ENCODE measurements around the gene ARHGAP5.

ARHGAP5 gene

GRCh38 chr14:32185097-32185496, 108.0 kb downstream of the ARHGAP5 start:
- DNase-seq: no peak

- no peak for DNase-seq
These were observed 109.1 kb downstream of the ARHGAP5 start for GRCh38 chr14:32186248-32186647.

GRCh38 chr14:32189811-32190210, 112.7 kb downstream of the ARHGAP5 start:
- DNase-seq: no peak

DNA sequence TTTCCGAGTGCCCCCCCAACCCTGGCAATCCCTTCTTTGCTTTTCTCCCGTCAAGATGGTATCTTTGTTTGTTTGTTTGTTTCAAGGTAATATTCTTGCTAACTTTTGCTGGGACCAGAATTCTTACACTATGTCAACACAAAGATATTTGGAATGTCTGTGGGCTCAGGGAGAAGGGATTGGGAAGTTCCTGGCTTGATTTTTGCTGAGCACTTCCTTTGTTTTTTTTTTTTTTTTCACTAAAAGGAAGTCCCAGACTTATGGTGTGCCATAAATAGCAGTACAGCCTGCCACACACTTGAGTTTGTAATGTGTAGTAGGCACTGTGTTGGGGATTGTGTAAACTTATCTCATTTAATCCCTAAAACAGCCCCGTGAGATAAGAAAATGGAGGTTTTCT, 113.6 kb downstream of the ARHGAP5 start:
- no peak for DNase-seq

- no peak for DNase-seq
These were observed 115.7 kb downstream of the ARHGAP5 start for GRCh38 chr14:32192712-32193373.

DNA sequence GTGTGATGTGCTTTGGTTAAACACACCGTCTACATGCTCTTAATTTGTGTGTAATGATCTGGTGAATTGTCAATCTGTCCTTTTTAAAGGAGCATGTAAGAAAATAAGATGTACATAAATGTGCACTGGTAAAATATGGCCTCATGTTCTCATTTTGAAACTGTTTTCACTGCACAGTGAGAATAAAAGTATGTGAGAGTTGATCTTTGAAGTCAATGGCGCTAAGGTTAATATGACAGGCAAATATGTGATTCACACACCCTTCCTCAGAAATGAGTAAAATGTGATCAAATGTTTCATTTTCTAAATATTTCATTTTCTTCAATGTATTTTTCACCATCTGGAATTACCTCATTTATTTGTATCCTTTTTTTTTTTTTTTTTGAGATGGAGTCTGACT, 116.4 kb downstream of the ARHGAP5 start:
- DNase-seq: no peak

DNA sequence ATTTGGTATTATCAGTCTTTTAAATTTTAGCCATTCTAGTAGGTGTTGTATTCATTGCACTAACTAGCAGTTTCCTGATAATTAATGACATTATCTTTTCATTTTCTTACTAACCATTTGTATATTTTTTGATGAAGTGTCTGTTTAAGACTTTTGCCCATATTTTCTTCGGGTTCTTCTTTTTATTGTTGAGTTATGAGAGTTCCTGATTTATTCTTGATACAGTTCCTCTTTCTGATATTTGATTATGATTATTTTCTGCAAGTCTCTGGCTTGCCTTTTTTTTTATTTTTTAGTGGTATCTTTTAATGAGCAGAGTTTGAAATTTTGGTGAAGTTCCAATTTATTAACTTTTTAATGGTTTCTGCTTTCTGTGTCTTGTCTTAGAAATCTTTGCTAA, 118.5 kb downstream of the ARHGAP5 start:
- DNase-seq: no peak

DNA sequence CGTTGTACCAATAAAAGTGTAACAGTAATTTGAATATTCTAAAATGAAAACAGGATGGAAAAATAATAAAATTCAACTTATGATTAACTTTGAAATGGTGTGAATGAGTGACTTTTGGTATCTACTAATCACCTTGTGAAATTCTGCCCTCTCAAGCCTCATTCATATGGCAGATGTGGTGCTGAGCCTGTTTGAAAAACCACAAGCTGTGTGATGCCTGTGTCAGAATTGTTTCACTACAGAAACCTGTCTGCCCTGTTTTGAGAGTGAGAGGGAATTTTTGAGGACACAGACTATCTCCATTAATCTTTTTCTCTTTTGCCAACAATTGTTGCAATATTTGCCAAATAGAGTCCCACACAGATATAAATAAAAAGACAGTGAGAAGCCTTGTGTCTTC, 120.8 kb downstream of the ARHGAP5 start:
- no peak for DNase-seq

- no peak for DNase-seq
These were observed 123.5 kb downstream of the ARHGAP5 start for GRCh38 chr14:32200368-32201192.

DNA sequence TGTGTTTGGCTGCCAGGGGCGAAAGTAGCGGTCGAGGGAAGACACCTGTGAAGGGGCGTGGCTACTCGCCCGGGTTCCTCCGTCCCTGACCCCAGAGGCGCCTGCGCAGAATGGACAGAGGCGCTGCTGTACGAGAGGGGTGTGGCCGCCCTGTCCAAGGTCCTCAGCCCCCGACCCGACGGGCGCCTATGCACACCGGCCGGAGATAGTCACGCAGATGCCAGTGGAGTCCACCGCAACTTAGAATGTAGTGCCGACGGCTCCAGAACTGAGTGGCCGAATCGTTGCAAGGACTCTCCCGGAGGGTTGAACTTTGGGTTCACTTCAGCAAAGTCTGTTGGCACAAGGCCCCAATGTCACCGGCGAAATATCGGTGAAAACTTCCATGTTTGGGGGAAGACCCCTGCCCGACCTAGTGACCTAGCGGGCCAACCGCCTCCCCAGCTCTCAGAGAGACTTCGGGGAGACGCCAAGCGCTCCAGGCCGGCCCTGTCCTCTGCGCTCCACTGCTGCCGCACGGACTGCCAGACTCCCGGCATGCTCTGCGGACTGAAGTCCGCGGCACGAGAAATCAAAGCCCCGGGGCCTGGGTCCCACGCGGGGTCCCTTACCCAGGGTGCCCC, 124.2 kb downstream of the ARHGAP5 start:
- peak; percentile 93 for DNase-seq

- peak; percentile 78 for DNase-seq
These were observed 124.8 kb downstream of the ARHGAP5 start, which contains the start of gene RNU6-7 for GRCh38 chr14:32201816-32202490. RNU6-7 (plus strand) TSS chr14:32202045.

- DNase-seq: peak; percentile 52
These were observed 125.4 kb downstream of the ARHGAP5 start for GRCh38 chr14:32202491-32202997.

GRCh38 chr14:32202998-32203882, 126.1 kb downstream of the ARHGAP5 start, which contains the start of gene RNU6-8:
RNU6-8 (minus strand) TSS chr14:32203269.
- DNase-seq: peak; percentile 94

DNA sequence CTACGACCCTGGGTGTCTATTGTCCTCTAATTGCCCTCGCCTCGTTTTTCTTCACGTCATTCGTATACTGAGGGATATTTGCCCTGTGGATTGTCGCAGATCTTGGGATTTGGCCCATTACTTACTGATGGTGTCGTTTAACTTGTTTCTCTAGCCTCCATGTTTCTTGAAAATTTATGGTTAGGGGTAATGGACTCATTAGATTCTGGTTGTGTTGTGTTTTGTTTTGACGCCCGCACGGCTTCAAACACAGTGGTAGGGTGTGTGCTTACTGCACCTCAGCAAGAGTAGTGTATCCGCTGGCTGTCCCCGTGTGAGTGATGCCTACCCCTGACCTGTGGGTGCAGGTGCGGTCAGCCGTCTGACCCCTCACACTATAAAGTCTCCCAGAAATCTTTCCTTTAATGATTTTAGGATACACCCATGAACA, 126.8 kb downstream of the ARHGAP5 start:
- DNase-seq: peak; percentile 45

- DNase-seq: no peak
These were observed 128.4 kb downstream of the ARHGAP5 start for GRCh38 chr14:32205554-32205953.

DNA sequence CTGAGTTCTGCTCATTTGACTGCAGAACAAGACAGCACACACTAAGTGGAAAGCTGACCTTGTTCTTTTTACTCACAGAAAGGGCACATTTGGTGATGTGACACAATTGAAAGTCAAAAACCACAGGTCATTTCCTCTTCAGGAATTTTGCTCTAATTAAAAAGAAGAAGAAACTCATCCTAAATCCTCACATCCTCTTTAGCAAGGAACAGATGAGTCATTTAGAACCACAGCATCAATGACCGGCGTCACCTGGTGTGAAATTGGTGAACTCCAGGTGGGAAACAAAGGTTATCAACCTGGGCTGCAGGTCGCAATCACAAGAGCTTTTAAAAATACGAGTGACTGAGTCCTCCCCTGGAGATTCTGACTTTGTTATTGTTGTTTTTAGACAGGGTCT, 128.9 kb downstream of the ARHGAP5 start:
- no peak for DNase-seq

- DNase-seq: no peak
These were observed 129.4 kb downstream of the ARHGAP5 start for GRCh38 chr14:32206552-32206951.

- DNase-seq: no peak
These were observed 131.4 kb downstream of the ARHGAP5 start for GRCh38 chr14:32208490-32208889.
